Activated naive CD8-positive, alpha-beta T cell treated with anti-CD3 and anti-CD28 coated beads for 36 hours (primary cell): ENCODE results near the gene EFCAB6. TPM values are rescaled to one million over a fixed set of nuclear protein-coding genes. Genes with fewer than 3 reads are reported as not detected.

Experiments used
- DNase-seq: peaks from one replicate; pipeline ENCODE4 v3.0.0; 2021
- H3K27ac Mint-ChIP-seq: one replicate; pipeline ENCODE4 v1.8.0; 2022; ENCODE audit warnings: mild to moderate bottlenecking, moderate library complexity, mixed read lengths
- H3K27me3 Mint-ChIP-seq: one replicate; pipeline ENCODE4 v1.8.0; 2022; ENCODE audit warnings: mild to moderate bottlenecking, mixed read lengths
- H3K36me3 Mint-ChIP-seq: one replicate; pipeline ENCODE4 v1.8.0; 2021; ENCODE audit warnings: mild to moderate bottlenecking, mixed read lengths
- H3K4me1 Mint-ChIP-seq: one replicate; pipeline ENCODE4 v1.8.0; 2021; ENCODE audit warnings: mixed read lengths
- H3K4me3 Mint-ChIP-seq: one replicate; pipeline ENCODE4 v1.8.0; 2022; ENCODE audit warnings: mild to moderate bottlenecking, moderate library complexity, mixed read lengths
- H3K9me3 Mint-ChIP-seq: one replicate; pipeline ENCODE4 v1.8.0; 2022; ENCODE audit warnings: mixed read lengths
- total RNA-seq, 2 experiments: library from RNA; stranded (reverse); gene quantifications; one replicate each; pipeline ENCODE4 v1.2.3, GENCODE V29; 2021

Gene EFCAB6
- total RNA-seq, result under 1 TPM; 0.36 to 0.37 TPM

GRCh38 chr22:43812149-43812842 is at the start of gene EFCAB6:
TSS of gene EFCAB6 (minus strand) at chr22:43812305. CDS start at chr22:43782318, 29,987 bp downstream.
- H3K27ac Mint-ChIP-seq, result peak within 1 kb of the TSS; percentile 91
- no peaks in the 10 kb centered on the region for H3K9me3 Mint-ChIP-seq

GRCh38 chr22:43861529-43861928 is 49.4 kb upstream of the EFCAB6 start:
- Mint-ChIP-seq H3K36me3 (no peaks in the 10 kb centered on the region), H3K27ac (no peak overlapping the region), H3K27me3 (peaks cover 81% of the 10 kb centered on the region), H3K4me1 (no peaks in the 10 kb centered on the region), H3K4me3 (peak overlapping the region; percentile 22), H3K9me3 (peaks cover 7% of the 10 kb centered on the region)
- no peak for DNase-seq

More at GRCh38 chr22:43812149-43812842, at the start of gene EFCAB6:
- H3K4me1 Mint-ChIP-seq, result peaks cover 17% of the 10 kb centered on the region
- peaks cover 15% of the 10 kb centered on the region for H3K36me3 Mint-ChIP-seq
- peaks cover 3% of the 10 kb centered on the region for H3K27me3 Mint-ChIP-seq
- peak within 1 kb of the TSS; percentile 92 for H3K4me3 Mint-ChIP-seq
- peak; percentile 88 for DNase-seq

- no peak overlapping the region for H3K27ac Mint-ChIP-seq
- H3K4me3 Mint-ChIP-seq, result no peak overlapping the region
- DNase-seq, result no peak
- H3K4me1 Mint-ChIP-seq, result no peaks in the 10 kb centered on the region
- no peaks in the 10 kb centered on the region for H3K36me3 Mint-ChIP-seq
- peaks cover 7% of the 10 kb centered on the region for H3K9me3 Mint-ChIP-seq
- H3K27me3 Mint-ChIP-seq, result peaks cover 79% of the 10 kb centered on the region
These were observed 48.7 kb upstream of the EFCAB6 start for GRCh38 chr22:43860831-43861230.

GRCh38 chr22:43860126-43860525 is 48.0 kb upstream of the EFCAB6 start:
- Mint-ChIP-seq H3K9me3 (peaks cover 7% of the 10 kb centered on the region), H3K4me1 (no peaks in the 10 kb centered on the region), H3K36me3 (no peaks in the 10 kb centered on the region), H3K4me3 (no peak overlapping the region), H3K27ac (no peak overlapping the region), H3K27me3 (peaks cover 73% of the 10 kb centered on the region)
- DNase-seq, result no peak

- Mint-ChIP-seq H3K27ac (no peak overlapping the region), H3K4me3 (no peak overlapping the region), H3K27me3 (peaks cover 68% of the 10 kb centered on the region), H3K9me3 (peaks cover 7% of the 10 kb centered on the region), H3K4me1 (no peaks in the 10 kb centered on the region), H3K36me3 (no peaks in the 10 kb centered on the region)
- DNase-seq, result no peak
These were observed 47.5 kb upstream of the EFCAB6 start for GRCh38 chr22:43859621-43860020.

- Mint-ChIP-seq H3K36me3 (no peaks in the 10 kb centered on the region), H3K27ac (no peak overlapping the region), H3K9me3 (peaks cover 7% of the 10 kb centered on the region), H3K27me3 (peaks cover 64% of the 10 kb centered on the region), H3K4me1 (no peaks in the 10 kb centered on the region), H3K4me3 (no peak overlapping the region)
- DNase-seq, result no peak
These were observed 47.1 kb upstream of the EFCAB6 start for GRCh38 chr22:43859176-43859575.

GRCh38 chr22:43858156-43858895 is 46.2 kb upstream of the EFCAB6 start:
- DNase-seq, result no peak
- Mint-ChIP-seq H3K9me3 (peaks cover 7% of the 10 kb centered on the region), H3K36me3 (no peaks in the 10 kb centered on the region), H3K27ac (no peak overlapping the region), H3K4me3 (no peak overlapping the region), H3K4me1 (no peaks in the 10 kb centered on the region), H3K27me3 (peaks cover 55% of the 10 kb centered on the region)

GRCh38 chr22:43857367-43857766 is 45.3 kb upstream of the EFCAB6 start:
- peaks cover 51% of the 10 kb centered on the region for H3K27me3 Mint-ChIP-seq
- peaks cover 7% of the 10 kb centered on the region for H3K9me3 Mint-ChIP-seq
- H3K36me3 Mint-ChIP-seq, result no peaks in the 10 kb centered on the region
- H3K4me1 Mint-ChIP-seq, result no peaks in the 10 kb centered on the region
- H3K27ac Mint-ChIP-seq, result no peak overlapping the region
- no peak overlapping the region for H3K4me3 Mint-ChIP-seq
- no peak for DNase-seq

GRCh38 chr22:43855431-43855830 is 43.3 kb upstream of the EFCAB6 start:
- Mint-ChIP-seq H3K27me3 (peaks cover 38% of the 10 kb centered on the region), H3K27ac (no peak overlapping the region), H3K36me3 (no peaks in the 10 kb centered on the region), H3K4me1 (no peaks in the 10 kb centered on the region), H3K4me3 (no peak overlapping the region), H3K9me3 (peaks cover 7% of the 10 kb centered on the region)
- DNase-seq, result no peak

- Mint-ChIP-seq H3K36me3 (no peaks in the 10 kb centered on the region), H3K27ac (no peak overlapping the region), H3K4me1 (no peaks in the 10 kb centered on the region), H3K4me3 (no peak overlapping the region), H3K27me3 (peaks cover 32% of the 10 kb centered on the region), H3K9me3 (peaks cover 7% of the 10 kb centered on the region)
- no peak for DNase-seq
These were observed 42.7 kb upstream of the EFCAB6 start for GRCh38 chr22:43854786-43855271.

GRCh38 chr22:43854121-43854785 is 42.1 kb upstream of the EFCAB6 start:
- no peaks in the 10 kb centered on the region for H3K4me1 Mint-ChIP-seq
- H3K9me3 Mint-ChIP-seq, result peaks cover 7% of the 10 kb centered on the region
- H3K27ac Mint-ChIP-seq, result no peak overlapping the region
- peaks cover 27% of the 10 kb centered on the region for H3K27me3 Mint-ChIP-seq
- H3K36me3 Mint-ChIP-seq, result no peaks in the 10 kb centered on the region
- no peak overlapping the region for H3K4me3 Mint-ChIP-seq
- DNase-seq, result no peak

- Mint-ChIP-seq H3K4me3 (no peak overlapping the region), H3K27ac (no peak overlapping the region), H3K27me3 (peaks cover 18% of the 10 kb centered on the region), H3K36me3 (no peaks in the 10 kb centered on the region), H3K9me3 (peaks cover 7% of the 10 kb centered on the region), H3K4me1 (no peaks in the 10 kb centered on the region)
- DNase-seq, result no peak
These were observed 41.3 kb upstream of the EFCAB6 start for GRCh38 chr22:43853328-43853931.

GRCh38 chr22:43852573-43853327 is 40.6 kb upstream of the EFCAB6 start:
- H3K9me3 Mint-ChIP-seq, result peaks cover 7% of the 10 kb centered on the region
- no peak overlapping the region for H3K4me3 Mint-ChIP-seq
- H3K27me3 Mint-ChIP-seq, result peaks cover 16% of the 10 kb centered on the region
- no peak overlapping the region for H3K27ac Mint-ChIP-seq
- H3K36me3 Mint-ChIP-seq, result no peaks in the 10 kb centered on the region
- no peaks in the 10 kb centered on the region for H3K4me1 Mint-ChIP-seq
- DNase-seq, result no peak

- Mint-ChIP-seq H3K9me3 (peaks cover 2% of the 10 kb centered on the region), H3K27me3 (peaks cover 11% of the 10 kb centered on the region), H3K27ac (no peak overlapping the region), H3K4me3 (no peak overlapping the region), H3K36me3 (no peaks in the 10 kb centered on the region), H3K4me1 (no peaks in the 10 kb centered on the region)
- no peak for DNase-seq
These were observed 39.8 kb upstream of the EFCAB6 start for GRCh38 chr22:43851979-43852307.
